Measurements from ENCODE around the gene H19. TPM values are rescaled to one million over a fixed set of nuclear protein-coding genes. Genes with fewer than 3 reads are reported as not detected.

The H19 gene
- total RNA-seq (1,000 to 10,000 TPM in 2 of 10 donors, 100 to 1,000 TPM in 8; 235 to 1,965 (median 391) TPM), polyA plus RNA-seq (1,000 to 10,000 TPM in 1 of 2 donors, 100 to 1,000 TPM in 1; 653 to 1,642 TPM)
- long read RNA-seq, donor 1, transcript H19-203 (5 exons, 2,348 nt) = major isoform, 89 of 99 reads
- long read RNA-seq, donor 1, partial matches to known transcripts = 3 of 99 reads
- long read RNA-seq, donor 1, other reads (novel, unspliced or antisense) = 1 of 99 reads
- long read RNA-seq, donor 2, transcript H19-203 (5 exons, 2,348 nt) = major isoform, 46 of 58 reads
- long read RNA-seq, donor 2, partial matches to known transcripts = 0 of 58 reads
- long read RNA-seq, donor 2, other reads (novel, unspliced or antisense) = 3 of 58 reads
- long read RNA-seq, donor 3, transcript H19-203 (5 exons, 2,348 nt) = major isoform, 17 of 20 reads
- long read RNA-seq, donor 3, partial matches to known transcripts = 0 of 20 reads
- long read RNA-seq, donor 3, other reads (novel, unspliced or antisense) = 0 of 20 reads

GRCh38 chr11:1997755-1998154 lies at the start of gene H19:
Gene H19, minus strand, starts transcription at chr11:1997842.
- H3K36me3 ChIP-seq = no peaks in the 10 kb centered on the region
- no peak within 1 kb of the TSS for H3K4me3 ChIP-seq
- H3K9me3 ChIP-seq = no peaks in the 10 kb centered on the region
- WGBS, 2 donors = no CpG with 5 or more reads among the region's 14 CpGs
- no peaks in the 10 kb centered on the region for H3K27me3 ChIP-seq
- intact Hi-C loops (cut with DNase I) = no loop called here
- DNase-seq (no peak), ATAC-seq (peak; percentile 37 to 79 (median 73))
- TF ChIP-seq CTCF (IDR thresholded peaks at IDR 0.05) = no peak
- no peak within 1 kb of the TSS for H3K27ac ChIP-seq
- no peaks in the 10 kb centered on the region for H3K4me1 ChIP-seq

GRCh38 chr11:2041963-2042362 lies 44.3 kb upstream of the H19 start:
- intact Hi-C loops (cut with DNase I) = no loop called here
- Histone ChIP-seq H3K36me3 (no peaks in the 10 kb centered on the region), H3K4me1 (no peaks in the 10 kb centered on the region), H3K27ac (no peak overlapping the region), H3K9me3 (no peaks in the 10 kb centered on the region), H3K4me3 (no peak overlapping the region), H3K27me3 (peaks cover 0 to 20% (median 3%) of the 10 kb centered on the region in 7 donors)
- 75 to 80% methylated on average over 2 of the region's 2 CpGs for WGBS, 2 donors
- ATAC-seq (no peak), DNase-seq (no peak)
- no peak for TF ChIP-seq CTCF (IDR thresholded peaks at IDR 0.05)

DNA sequence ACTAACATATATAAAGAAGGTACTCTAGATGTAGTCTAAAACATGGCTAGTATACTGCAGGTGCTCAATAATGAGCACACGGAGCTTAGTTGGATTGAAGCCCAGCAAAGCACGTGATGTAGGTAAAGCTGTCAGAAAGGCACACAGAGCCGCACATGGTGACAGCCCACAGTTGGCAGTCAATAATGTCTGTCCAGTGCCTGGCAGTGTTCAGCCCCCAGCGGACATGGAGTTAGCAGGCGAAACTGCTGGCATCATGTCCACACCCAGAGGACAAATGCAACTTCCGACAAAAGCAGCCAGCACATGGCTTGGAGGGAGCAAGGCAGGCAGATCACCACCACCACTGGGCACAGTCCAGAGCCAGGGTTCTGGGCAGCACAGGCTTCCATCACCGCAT lies 43.5 kb upstream of the H19 start:
- WGBS, 2 donors = no CpG with 5 or more reads among the region's 7 CpGs
- H3K27ac ChIP-seq = no peak overlapping the region
- no peaks in the 10 kb centered on the region for H3K36me3 ChIP-seq
- H3K9me3 ChIP-seq = no peaks in the 10 kb centered on the region
- no peaks in the 10 kb centered on the region for H3K4me1 ChIP-seq
- no peak overlapping the region for H3K4me3 ChIP-seq
- no peak for TF ChIP-seq CTCF (IDR thresholded peaks at IDR 0.05)
- intact Hi-C loops (cut with DNase I) = no loop called here
- DNase-seq (no peak), ATAC-seq (no peak)
- peaks cover 0 to 12% (median 0%) of the 10 kb centered on the region in 7 donors for H3K27me3 ChIP-seq

- Histone ChIP-seq H3K4me3 (no peak overlapping the region), H3K4me1 (no peaks in the 10 kb centered on the region), H3K9me3 (no peaks in the 10 kb centered on the region), H3K27ac (no peak overlapping the region), H3K27me3 (peaks cover 0 to 5% (median 0%) of the 10 kb centered on the region in 7 donors), H3K36me3 (no peaks in the 10 kb centered on the region)
- no CpG with 5 or more reads among the region's 20 CpGs for WGBS, 2 donors
- DNase-seq = no peak
- ATAC-seq = no peak
- TF ChIP-seq CTCF (IDR thresholded peaks at IDR 0.05) = no peak
- intact Hi-C loops (cut with DNase I) = no loop called here
These were observed 41.6 kb upstream of the H19 start for GRCh38 chr11:2039198-2039759.

Data from heart right ventricle (tissue), 16 donors.